GM12892 (cell line): Measurements from ENCODE around the gene NOL4L.

Experiments used
- POLR2A ChIP-seq: IDR thresholded peaks from 2 replicates; pipeline ENCODE4 v1.6.1; 2011; ENCODE audit warnings: low read depth, low read length, control low read depth
- TAF1 ChIP-seq: IDR thresholded peaks from 2 replicates; pipeline ENCODE4 v1.6.1; 2011; ENCODE audit warnings: low read depth, mild to moderate bottlenecking, control low read depth, low read length, borderline replicate concordance

DNA sequence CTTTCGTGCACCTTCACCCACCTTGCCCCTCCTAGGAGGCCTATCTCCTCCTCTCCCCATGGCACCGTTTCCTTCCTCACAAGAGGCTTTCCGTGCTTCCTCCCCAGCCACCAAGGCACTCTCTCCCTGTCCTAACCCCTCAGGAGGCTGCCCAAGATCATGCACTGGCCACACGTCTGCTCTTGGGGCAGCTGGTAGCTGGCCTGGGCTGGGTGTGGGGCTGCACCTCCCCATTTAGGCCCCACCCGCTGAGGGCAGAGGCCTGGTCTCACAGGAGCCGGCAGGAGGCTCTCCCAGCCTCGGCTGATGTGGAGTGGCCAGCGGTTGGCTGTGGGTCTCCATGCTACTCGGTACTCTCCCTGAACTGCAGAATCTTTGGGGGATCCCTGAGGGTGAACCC, 13.6 kb downstream of the NOL4L start:
- TF ChIP-seq TAF1 (no peak), POLR2A (no peak)
